Esophagus squamous epithelium (tissue), 4 donors: ENCODE measurements around the gene KRTAP4-4.

Experiments used
- CTCF ChIP-seq, 6 experiments: fragments of 450-650 bp in 4 of 6; fragments of 200-600 bp in 2 of 6; sonication (generic) in 2 of 6; IDR thresholded peaks; one replicate each; pipeline ENCODE4 v1.5.1; 2016 to 2019; ENCODE audit warnings: antibody characterized with exemption in 6 of 6, mild to moderate bottlenecking in 4 of 6, moderate library complexity in 4 of 6
- POLR2A ChIP-seq, 4 donors: fragments of 450-650 bp; IDR thresholded peaks; one replicate each; pipeline ENCODE4 v1.6.1; 2017; ENCODE audit warnings: antibody characterized with exemption in 4 of 4, mild to moderate bottlenecking in 4 of 4, moderate library complexity in 3 of 4

GRCh38 chr17:41186872-41187271, 26.3 kb upstream of the KRTAP4-4 start:
- TF ChIP-seq CTCF (IDR thresholded peaks at IDR 0.05) = no peak
- no peak for TF ChIP-seq POLR2A (IDR thresholded peaks at IDR 0.05)
